HepG2 (cell line): Measurements from ENCODE around the gene GRIA2. TPM values are rescaled to one million over a fixed set of nuclear protein-coding genes. Genes with fewer than 3 reads are reported as not detected.

Experiments
- CCAR2 ChIP-seq: fragments of 200-400 bp; formaldehyde crosslinking; optimal IDR thresholded peaks from 2 replicates; pipeline ENCODE3; 2018; ENCODE audit warnings: low read depth, mild to moderate bottlenecking, low read length, moderate library complexity
- CEBPG ChIP-seq: IDR thresholded peaks from 2 replicates; pipeline ENCODE4 v1.6.1; 2016
- GABPB1 ChIP-seq: IDR thresholded peaks from 2 replicates; pipeline ENCODE4 v1.6.1; 2016; ENCODE audit warnings: mild to moderate bottlenecking, missing genetic modification reagents, moderate library complexity, missing compliant biosample characterization
- HMGA1 ChIP-seq: sonication (generic); formaldehyde crosslinking; conservative IDR thresholded peaks from 2 replicates; pipeline ENCODE4 v1.4.0; 2020; ENCODE audit warnings: missing genetic modification reagents
- HNRNPLL ChIP-seq: fragments of 200-400 bp; formaldehyde crosslinking; IDR thresholded peaks from 2 replicates; pipeline ENCODE4 v1.6.1; 2017; ENCODE audit warnings: mild to moderate bottlenecking, low read depth, low read length; ENCODE audit not compliant: poor library complexity, severe bottlenecking
- NFIB ChIP-seq: sonication (generic); formaldehyde crosslinking; IDR thresholded peaks from 2 replicates; pipeline ENCODE4 v1.9.0; 2021; ENCODE audit warnings: missing genetic modification reagents, mild to moderate bottlenecking, borderline replicate concordance
- NR1H2 ChIP-seq: sonication (generic); formaldehyde crosslinking; IDR thresholded peaks from 2 replicates; pipeline ENCODE4 v1.8.1; 2022; ENCODE audit warnings: low read depth, missing genetic modification reagents, borderline replicate concordance
- SMAD1 ChIP-seq: sonication (generic); formaldehyde crosslinking; IDR thresholded peaks from 2 replicates; pipeline ENCODE4 v1.4.0; 2020; ENCODE audit warnings: missing genetic modification reagents, low read depth, mild to moderate bottlenecking, borderline replicate concordance
- TBX3 ChIP-seq: fragments of 450-650 bp; IDR thresholded peaks from 2 replicates; pipeline ENCODE4 v1.6.1; 2017; ENCODE audit warnings: antibody characterized with exemption, mild to moderate bottlenecking, inconsistent platforms, borderline replicate concordance
- ZFYVE20 ChIP-seq: sonication (generic); formaldehyde crosslinking; IDR thresholded peaks from 2 replicates; pipeline ENCODE4 v1.8.0; 2023; ENCODE audit warnings: low read depth, mild to moderate bottlenecking, moderate library complexity, missing genetic modification reagents, borderline replicate concordance
- polyA plus RNA-seq, 8 experiments: library from polyadenylated mRNA; depleted of rRNA in 3 of 8; stranded (reverse) in 7 of 8; unstranded in 1 of 8; fragments of >200 nt; fragmentation: Illumina TruSeq in 4 of 8; extraction: Trizol in 4 of 8; gene quantifications; 2 replicates each; pipeline versions ENCODE4 v1.2.1 to v1.2.3, GENCODE V29; 2011 to 2016; ENCODE audit warnings: low read depth in 4 of 8, missing spikeins in 1 of 8, mixed read lengths in 1 of 8; ENCODE audit not compliant: insufficient read depth in 1 of 8
- total RNA-seq, 5 experiments: library from RNA; depleted of rRNA; stranded (reverse); fragments of >200 nt; fragmentation: Illumina TruSeq; extraction: Trizol; gene quantifications; 2 replicates each; pipeline ENCODE4 v1.2.3, GENCODE V29; 2016; ENCODE audit warnings: low read depth in 1 of 5
- TF ChIP-seq, protein P1 (sequence below): sonication (generic); formaldehyde crosslinking; IDR thresholded peaks from 2 replicates; pipeline ENCODE4 v1.4.0; 2020; ENCODE audit warnings: missing genetic modification reagents
- TF ChIP-seq, protein P2 (sequence below), 2 experiments: sonication (generic) in 1 of 2; formaldehyde crosslinking in 1 of 2; IDR thresholded peaks; 2 replicates each; pipeline versions ENCODE4 v1.4.0 to v1.6.1; 2016 to 2020; ENCODE audit warnings: borderline replicate concordance in 1 of 2, low read depth in 1 of 2, mild to moderate bottlenecking in 1 of 2, missing genetic modification reagents in 1 of 2
- TF ChIP-seq, protein P3 (sequence below): sonication (generic); formaldehyde crosslinking; IDR thresholded peaks from one replicate; pipeline ENCODE4 v1.5.1; 2020; ENCODE audit warnings: mild to moderate bottlenecking, missing genetic modification reagents; ENCODE audit errors: not compliant biosample characterization

GRIA2 gene
- total and polyA plus RNA-seq, 2 of the 13 experiments (the other 11 are each of a cell fraction or from before 2014, with no cell fraction given): not detected

DNA sequence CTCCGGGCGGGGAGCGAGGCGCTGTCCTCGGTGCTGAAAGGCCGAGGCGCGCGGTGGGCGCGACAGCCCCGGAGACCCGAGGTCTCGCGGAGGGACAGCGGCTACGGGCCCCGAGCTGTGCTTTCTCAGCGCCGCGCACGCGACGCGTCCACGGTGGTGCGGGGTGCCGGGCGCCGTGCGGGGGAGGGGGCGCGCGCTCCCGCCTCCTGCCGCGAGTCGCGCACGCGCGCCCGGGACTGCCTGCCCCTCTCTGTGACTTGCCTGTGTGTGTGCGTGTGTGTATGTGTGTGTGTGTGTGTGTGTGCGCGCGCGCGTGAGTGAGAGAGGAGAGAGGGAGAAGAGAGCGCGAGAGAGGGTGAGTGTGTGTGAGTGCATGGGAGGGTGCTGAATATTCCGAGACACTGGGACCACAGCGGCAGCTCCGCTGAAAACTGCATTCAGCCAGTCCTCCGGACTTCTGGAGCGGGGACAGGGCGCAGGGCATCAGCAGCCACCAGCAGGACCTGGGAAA is at the start of gene GRIA2 (continued):
- TF ChIP-seq, protein P1, sequence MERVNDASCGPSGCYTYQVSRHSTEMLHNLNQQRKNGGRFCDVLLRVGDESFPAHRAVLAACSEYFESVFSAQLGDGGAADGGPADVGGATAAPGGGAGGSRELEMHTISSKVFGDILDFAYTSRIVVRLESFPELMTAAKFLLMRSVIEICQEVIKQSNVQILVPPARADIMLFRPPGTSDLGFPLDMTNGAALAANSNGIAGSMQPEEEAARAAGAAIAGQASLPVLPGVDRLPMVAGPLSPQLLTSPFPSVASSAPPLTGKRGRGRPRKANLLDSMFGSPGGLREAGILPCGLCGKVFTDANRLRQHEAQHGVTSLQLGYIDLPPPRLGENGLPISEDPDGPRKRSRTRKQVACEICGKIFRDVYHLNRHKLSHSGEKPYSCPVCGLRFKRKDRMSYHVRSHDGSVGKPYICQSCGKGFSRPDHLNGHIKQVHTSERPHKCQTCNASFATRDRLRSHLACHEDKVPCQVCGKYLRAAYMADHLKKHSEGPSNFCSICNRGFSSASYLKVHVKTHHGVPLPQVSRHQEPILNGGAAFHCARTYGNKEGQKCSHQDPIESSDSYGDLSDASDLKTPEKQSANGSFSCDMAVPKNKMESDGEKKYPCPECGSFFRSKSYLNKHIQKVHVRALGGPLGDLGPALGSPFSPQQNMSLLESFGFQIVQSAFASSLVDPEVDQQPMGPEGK (CRISPR knock-in tag): peak; percentile 41; the same call in 1 of the 2 replicates
- TF ChIP-seq GABPB1 (CRISPR knock-in tag) (peak; percentile 63), NR1H2 (CRISPR knock-in tag) (peak; percentile 79; the same call in 1 of the 2 replicates), TBX3 (no peak), CCAR2 (no peak), ZFYVE20 (CRISPR knock-in tag) (peak; percentile 91; the same call in 1 of the 2 replicates), HNRNPLL (no peak), SMAD1 (no peak), NFIB (CRISPR knock-in tag) (no peak), CEBPG (CRISPR knock-in tag) (no peak; the same call in 1 of the 2 replicates), HMGA1 (CRISPR knock-in tag) (no peak)
- TF ChIP-seq, protein P2, sequence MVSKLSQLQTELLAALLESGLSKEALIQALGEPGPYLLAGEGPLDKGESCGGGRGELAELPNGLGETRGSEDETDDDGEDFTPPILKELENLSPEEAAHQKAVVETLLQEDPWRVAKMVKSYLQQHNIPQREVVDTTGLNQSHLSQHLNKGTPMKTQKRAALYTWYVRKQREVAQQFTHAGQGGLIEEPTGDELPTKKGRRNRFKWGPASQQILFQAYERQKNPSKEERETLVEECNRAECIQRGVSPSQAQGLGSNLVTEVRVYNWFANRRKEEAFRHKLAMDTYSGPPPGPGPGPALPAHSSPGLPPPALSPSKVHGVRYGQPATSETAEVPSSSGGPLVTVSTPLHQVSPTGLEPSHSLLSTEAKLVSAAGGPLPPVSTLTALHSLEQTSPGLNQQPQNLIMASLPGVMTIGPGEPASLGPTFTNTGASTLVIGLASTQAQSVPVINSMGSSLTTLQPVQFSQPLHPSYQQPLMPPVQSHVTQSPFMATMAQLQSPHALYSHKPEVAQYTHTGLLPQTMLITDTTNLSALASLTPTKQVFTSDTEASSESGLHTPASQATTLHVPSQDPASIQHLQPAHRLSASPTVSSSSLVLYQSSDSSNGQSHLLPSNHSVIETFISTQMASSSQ (IDR thresholded peaks at IDR 0.05; ENCODE audit: low read depth): no peak
- TF ChIP-seq, protein P2 (CRISPR knock-in tag; IDR thresholded peaks at IDR 0.05; ENCODE audit: borderline replicate concordance): no peak
- TF ChIP-seq, protein P3, sequence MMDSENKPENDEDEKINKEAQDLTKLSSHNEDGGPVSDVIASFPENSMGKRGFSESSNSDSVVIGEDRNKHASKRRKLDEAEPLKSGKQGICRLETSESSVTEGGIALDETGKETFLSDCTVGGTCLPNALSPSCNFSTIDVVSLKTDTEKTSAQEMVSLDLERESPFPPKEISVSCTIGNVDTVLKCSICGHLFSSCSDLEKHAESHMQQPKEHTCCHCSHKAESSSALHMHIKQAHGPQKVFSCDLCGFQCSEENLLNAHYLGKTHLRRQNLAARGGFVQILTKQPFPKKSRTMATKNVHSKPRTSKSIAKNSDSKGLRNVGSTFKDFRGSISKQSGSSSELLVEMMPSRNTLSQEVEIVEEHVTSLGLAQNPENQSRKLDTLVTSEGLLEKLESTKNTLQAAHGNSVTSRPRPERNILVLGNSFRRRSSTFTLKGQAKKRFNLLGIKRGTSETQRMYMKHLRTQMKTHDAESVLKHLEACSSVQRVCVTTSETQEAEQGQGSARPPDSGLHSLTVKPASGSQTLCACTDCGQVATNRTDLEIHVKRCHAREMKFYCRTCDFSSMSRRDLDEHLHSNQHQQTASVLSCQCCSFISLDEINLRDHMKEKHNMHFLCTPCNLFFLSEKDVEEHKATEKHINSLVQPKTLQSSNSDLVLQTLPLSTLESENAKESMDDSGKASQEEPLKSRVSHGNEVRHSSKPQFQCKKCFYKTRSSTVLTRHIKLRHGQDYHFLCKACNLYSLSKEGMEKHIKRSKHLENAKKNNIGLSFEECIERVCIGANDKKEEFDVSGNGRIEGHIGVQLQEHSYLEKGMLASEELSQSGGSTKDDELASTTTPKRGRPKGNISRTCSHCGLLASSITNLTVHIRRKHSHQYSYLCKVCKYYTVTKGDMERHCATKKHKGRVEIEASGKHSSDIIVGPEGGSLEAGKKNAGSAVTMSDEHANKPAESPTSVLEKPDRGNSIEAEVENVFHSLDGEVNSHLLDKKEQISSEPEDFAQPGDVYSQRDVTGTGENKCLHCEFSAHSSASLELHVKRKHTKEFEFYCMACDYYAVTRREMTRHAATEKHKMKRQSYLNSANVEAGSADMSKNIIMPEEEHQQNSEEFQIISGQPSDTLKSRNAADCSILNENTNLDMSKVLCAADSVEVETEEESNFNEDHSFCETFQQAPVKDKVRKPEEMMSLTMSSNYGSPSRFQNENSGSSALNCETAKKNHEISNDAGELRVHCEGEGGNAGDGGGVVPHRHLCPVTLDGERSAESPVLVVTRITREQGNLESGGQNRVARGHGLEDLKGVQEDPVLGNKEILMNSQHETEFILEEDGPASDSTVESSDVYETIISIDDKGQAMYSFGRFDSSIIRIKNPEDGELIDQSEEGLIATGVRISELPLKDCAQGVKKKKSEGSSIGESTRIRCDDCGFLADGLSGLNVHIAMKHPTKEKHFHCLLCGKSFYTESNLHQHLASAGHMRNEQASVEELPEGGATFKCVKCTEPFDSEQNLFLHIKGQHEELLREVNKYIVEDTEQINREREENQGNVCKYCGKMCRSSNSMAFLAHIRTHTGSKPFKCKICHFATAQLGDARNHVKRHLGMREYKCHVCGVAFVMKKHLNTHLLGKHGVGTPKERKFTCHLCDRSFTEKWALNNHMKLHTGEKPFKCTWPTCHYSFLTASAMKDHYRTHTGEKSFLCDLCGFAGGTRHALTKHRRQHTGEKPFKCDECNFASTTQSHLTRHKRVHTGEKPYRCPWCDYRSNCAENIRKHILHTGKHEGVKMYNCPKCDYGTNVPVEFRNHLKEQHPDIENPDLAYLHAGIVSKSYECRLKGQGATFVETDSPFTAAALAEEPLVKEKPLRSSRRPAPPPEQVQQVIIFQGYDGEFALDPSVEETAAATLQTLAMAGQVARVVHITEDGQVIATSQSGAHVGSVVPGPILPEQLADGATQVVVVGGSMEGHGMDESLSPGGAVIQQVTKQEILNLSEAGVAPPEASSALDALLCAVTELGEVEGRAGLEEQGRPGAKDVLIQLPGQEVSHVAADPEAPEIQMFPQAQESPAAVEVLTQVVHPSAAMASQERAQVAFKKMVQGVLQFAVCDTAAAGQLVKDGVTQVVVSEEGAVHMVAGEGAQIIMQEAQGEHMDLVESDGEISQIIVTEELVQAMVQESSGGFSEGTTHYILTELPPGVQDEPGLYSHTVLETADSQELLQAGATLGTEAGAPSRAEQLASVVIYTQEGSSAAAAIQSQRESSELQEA (CRISPR knock-in tag): peak; percentile 59
